CD14-positive monocyte (primary cell): ENCODE measurements around the gene TMED9. TPM values are rescaled to one million over a fixed set of nuclear protein-coding genes. Genes with fewer than 3 reads are reported as not detected.
A peak's percentile ranks its signal among the peaks of the same experiment; 100 is the strongest.

ENCODE experiments used
- DNase-seq, 3 donors: peaks; one replicate each; pipeline ENCODE4 v3.0.0-alpha.2; 2011 to 2022
- H2AFZ ChIP-seq: 2 replicates; pipeline ENCODE4 v1.6.0; 2012; ENCODE audit warnings: mild to moderate bottlenecking, low read depth, low read length, inconsistent platforms; ENCODE audit not compliant: insufficient read depth, poor library complexity, severe bottlenecking
- H3K27ac ChIP-seq, 2 donors: 1 replicate in 1 of 2; 2 replicates in 1 of 2; pipeline ENCODE4 v1.5.1; 2012 to 2013; ENCODE audit warnings: low read length in 2 of 2, control low read depth in 1 of 2, inconsistent platforms in 1 of 2, low read depth in 1 of 2, mild to moderate bottlenecking in 1 of 2
- H3K27me3 ChIP-seq, 2 donors: one replicate each; pipeline versions ENCODE4 v1.6.0 to v1.6.1; 2011 to 2013; ENCODE audit warnings: low read length in 2 of 2; ENCODE audit not compliant: control insufficient read depth in 2 of 2, insufficient read depth in 2 of 2
- H3K36me3 ChIP-seq, 2 donors: replicated peaks in 1 of 2; 1 replicate in 1 of 2; 2 replicates in 1 of 2; pipeline versions ENCODE4 v1.5.1 to v1.6.1; 2012 to 2013; ENCODE audit warnings: low read length in 2 of 2, control low read depth in 1 of 2, inconsistent platforms in 1 of 2, mild to moderate bottlenecking in 1 of 2; ENCODE audit not compliant: insufficient read depth in 2 of 2, control insufficient read depth in 1 of 2
- H3K4me1 ChIP-seq, 2 donors: 1 replicate in 1 of 2; 2 replicates in 1 of 2; pipeline versions ENCODE4 v1.5.1 to v1.6.1; 2012 to 2013; ENCODE audit warnings: low read length in 2 of 2, control low read depth in 1 of 2, inconsistent platforms in 1 of 2, mild to moderate bottlenecking in 1 of 2, moderate library complexity in 1 of 2; ENCODE audit not compliant: insufficient read depth in 2 of 2, control insufficient read depth in 1 of 2
- H3K4me2 ChIP-seq: replicated peaks from 2 replicates; pipeline ENCODE3; 2012; ENCODE audit warnings: low read length, moderate library complexity, mild to moderate bottlenecking; ENCODE audit not compliant: poor library complexity, severe bottlenecking; ENCODE audit errors: extremely low read depth
- H3K4me3 ChIP-seq, 3 experiments: fragments of 200-600 bp in 1 of 3; sonication (generic) in 1 of 3; replicated peaks in 1 of 3; 1 replicate in 2 of 3; 2 replicates in 1 of 3; pipeline ENCODE4 v1.5.1; 2011 to 2013; ENCODE audit warnings: low read length in 3 of 3, mild to moderate bottlenecking in 3 of 3, control low read depth in 2 of 3, low read depth in 2 of 3, inconsistent platforms in 1 of 3, moderate library complexity in 1 of 3
- H3K79me2 ChIP-seq: 2 replicates; pipeline ENCODE4 v1.6.0; 2012; ENCODE audit warnings: mild to moderate bottlenecking, control low read depth, inconsistent platforms, low read length, moderate library complexity; ENCODE audit not compliant: insufficient read depth
- H3K9ac ChIP-seq: 2 replicates; pipeline ENCODE4 v1.6.0; 2017; ENCODE audit warnings: low read length, mild to moderate bottlenecking; ENCODE audit not compliant: insufficient read depth, poor library complexity, severe bottlenecking
- H3K9me3 ChIP-seq, 2 donors: replicated peaks in 1 of 2; 1 replicate in 1 of 2; 2 replicates in 1 of 2; pipeline versions ENCODE4 v1.5.1 to v1.6.1; 2012 to 2013; ENCODE audit warnings: low read length in 2 of 2, control low read depth in 1 of 2; ENCODE audit not compliant: control insufficient read depth in 1 of 2, insufficient read depth in 1 of 2
- H4K20me1 ChIP-seq: 2 replicates; pipeline ENCODE4 v1.6.0; 2012; ENCODE audit warnings: mild to moderate bottlenecking, low read length, control low read depth, moderate library complexity; ENCODE audit not compliant: insufficient read depth
- H3K27ac Mint-ChIP-seq, 7 donors: one replicate each; pipeline ENCODE4 v1.8.0; 2020; ENCODE audit warnings: mild to moderate bottlenecking in 7 of 7, mixed read lengths in 7 of 7, moderate library complexity in 6 of 7, inconsistent platforms in 2 of 7
- H3K27me3 Mint-ChIP-seq, 3 donors: one replicate each; pipeline ENCODE4 v1.8.0; 2021 to 2022; ENCODE audit warnings: low read depth in 3 of 3, mild to moderate bottlenecking in 3 of 3, mixed read lengths in 3 of 3, moderate library complexity in 3 of 3, inconsistent platforms in 1 of 3
- H3K36me3 Mint-ChIP-seq, 2 donors: one replicate each; pipeline ENCODE4 v1.8.0; 2020; ENCODE audit warnings: mixed read lengths in 2 of 2, inconsistent platforms in 1 of 2, mild to moderate bottlenecking in 1 of 2
- H3K4me1 Mint-ChIP-seq: one replicate; pipeline ENCODE4 v1.8.0; 2020; ENCODE audit warnings: mild to moderate bottlenecking, mixed read lengths
- H3K4me3 Mint-ChIP-seq, 2 donors: one replicate each; pipeline ENCODE4 v1.8.0; 2020; ENCODE audit warnings: mild to moderate bottlenecking in 2 of 2, mixed read lengths in 2 of 2, moderate library complexity in 1 of 2
- H3K9me3 Mint-ChIP-seq, 7 donors: one replicate each; pipeline ENCODE4 v1.8.0; 2020 to 2022; ENCODE audit warnings: mixed read lengths in 7 of 7, mild to moderate bottlenecking in 6 of 7, moderate library complexity in 6 of 7, inconsistent platforms in 2 of 7
- CTCF ChIP-seq: fragments of 200-600 bp; IDR thresholded peaks from one replicate; pipeline ENCODE4 v1.8.0; 2022; ENCODE audit warnings: antibody characterized with exemption, mild to moderate bottlenecking
- WGBS: methylation state at CpG from one replicate; pipeline ENCODE4 v1.1.5; 2013; ENCODE audit warnings: missing lambda C conversion rate; ENCODE audit not compliant: insufficient coverage; 5-methylcytosine and 5-hydroxymethylcytosine counted together
- intact Hi-C, 2 donors: fragments of 100-400 bp; cut with micrococcal nuclease; formaldehyde crosslinking; loops; one replicate each; pipeline versions ENCODE4 v1.15.0 to v1.15.1; 2023
- polyA plus RNA-seq, 3 donors: library from polyadenylated mRNA; depleted of rRNA in 1 of 3; unstranded in 2 of 3; stranded (reverse) in 1 of 3; fragments of 300-500 nt in 2 of 3; fragments of >200 nt in 1 of 3; fragmentation: Illumina TruSeq in 2 of 3; gene quantifications; 1 replicate in 2 of 3; 2 replicates in 1 of 3; pipeline ENCODE4 v1.2.3, GENCODE V29; 2012 to 2021

The TMED9 gene
- polyA plus RNA-seq, 3 donors: 98.2 to 150 (median 136) TPM

DNA sequence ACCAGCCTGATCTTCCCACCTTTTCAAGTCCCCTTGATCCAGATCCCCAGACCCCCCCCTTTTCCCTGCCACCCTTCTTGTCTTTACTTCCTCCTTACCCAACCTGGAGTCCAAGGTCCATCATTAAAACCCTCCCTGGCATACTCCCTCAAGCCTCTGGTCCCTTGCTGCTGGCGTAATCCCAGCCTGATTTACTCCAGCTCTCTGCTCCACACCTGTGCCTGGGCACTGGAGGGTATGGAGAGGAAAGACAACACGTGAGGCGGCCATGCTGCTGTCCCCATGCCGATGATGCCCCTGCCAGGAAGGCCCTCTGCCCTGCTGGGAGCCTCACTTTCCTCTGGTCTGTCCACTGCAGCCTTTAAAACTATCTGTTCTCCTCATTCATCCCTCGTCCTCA lies 13.1 kb downstream of the TMED9 start:
- peaks cover 4 to 25% of the 10 kb centered on the region in 2 donors for H3K36me3 ChIP-seq
- peaks cover 26% of the 10 kb centered on the region for H4K20me1 ChIP-seq
- intact Hi-C loops: no loop called here
- no peak overlapping the region for H3K4me2 ChIP-seq
- TF ChIP-seq CTCF: no peak
- H3K4me3 ChIP-seq: no peak overlapping the region
- no peak overlapping the region for H3K27ac ChIP-seq
- Mint-ChIP-seq H3K27ac (peak overlapping the region in 3 of 7 donors; percentile 25 to 65 (median 61)), H3K4me3 (no peak overlapping the region), H3K4me1 (peaks cover 25% of the 10 kb centered on the region), H3K36me3 (peaks cover 26 to 36% of the 10 kb centered on the region in 2 donors), H3K9me3 (peaks cover 0 to 2% (median 0%) of the 10 kb centered on the region in 7 donors), H3K27me3 (peaks cover 0 to 5% (median 3%) of the 10 kb centered on the region in 3 donors)
- H3K4me1 ChIP-seq: peaks cover 10 to 13% of the 10 kb centered on the region in 2 donors
- WGBS: 100% methylated on average over 1 of the region's 5 CpGs
- no peak overlapping the region for H2AFZ ChIP-seq
- H3K9me3 ChIP-seq: no peaks in the 10 kb centered on the region
- no peak for DNase-seq
- peaks cover 15% of the 10 kb centered on the region for H3K79me2 ChIP-seq
- H3K9ac ChIP-seq: no peak overlapping the region
- H3K27me3 ChIP-seq: no peaks in the 10 kb centered on the region

DNA sequence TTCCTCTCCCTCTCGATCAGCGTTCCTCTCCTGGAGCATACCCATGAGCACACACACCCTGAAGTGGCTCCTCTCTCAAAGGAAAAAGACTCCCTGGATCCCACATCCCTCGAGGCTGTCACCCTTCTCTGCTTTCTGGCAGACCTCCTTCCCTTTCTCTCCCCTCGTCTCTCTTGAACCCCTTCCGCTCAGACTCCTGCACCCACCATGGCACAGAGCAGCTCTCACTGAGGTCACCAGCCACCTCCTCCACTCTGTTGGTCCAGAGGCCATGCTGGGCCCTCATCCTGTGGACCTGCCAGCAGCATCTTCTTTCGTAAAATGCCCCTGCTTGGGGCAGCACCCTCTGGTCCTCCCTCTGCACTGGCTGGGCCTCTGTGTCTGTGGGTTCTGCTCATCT lies 13.7 kb downstream of the TMED9 start:
- no peak overlapping the region for H3K4me3 ChIP-seq
- H3K27ac ChIP-seq: no peak overlapping the region
- no peaks in the 10 kb centered on the region for H3K9me3 ChIP-seq
- no peak for DNase-seq
- peaks cover 4 to 25% of the 10 kb centered on the region in 2 donors for H3K36me3 ChIP-seq
- no peaks in the 10 kb centered on the region for H3K27me3 ChIP-seq
- peaks cover 7% of the 10 kb centered on the region in 2 donors for H3K4me1 ChIP-seq
- Mint-ChIP-seq H3K4me3 (no peak overlapping the region), H3K4me1 (peaks cover 22% of the 10 kb centered on the region), H3K9me3 (peaks cover 0 to 2% (median 0%) of the 10 kb centered on the region in 7 donors), H3K27me3 (peaks cover 0 to 3% (median 3%) of the 10 kb centered on the region in 3 donors), H3K27ac (no peak overlapping the region), H3K36me3 (peaks cover 26 to 40% of the 10 kb centered on the region in 2 donors)
- H3K9ac ChIP-seq: no peak overlapping the region
- H2AFZ ChIP-seq: no peak overlapping the region
- H4K20me1 ChIP-seq: peaks cover 26% of the 10 kb centered on the region
- H3K4me2 ChIP-seq: no peak overlapping the region
- H3K79me2 ChIP-seq: peaks cover 13% of the 10 kb centered on the region
- intact Hi-C loops: no loop called here
- no peak for TF ChIP-seq CTCF
- WGBS: 98% methylated on average over 6 of the region's 6 CpGs
